ES-I3 (cell line): ENCODE results near the gene ZDHHC14.
A peak's percentile ranks its signal among the peaks of the same experiment; 100 is the strongest.
"Not testable (repeated sequence)": the region's sequence is repeated elsewhere in the genome, so short reads cannot be mapped to it uniquely, and the experiment has no call there.

Experiments
- H3K36me3 ChIP-seq: 2 replicates; pipeline ENCODE4 v1.6.1; 2013; ENCODE audit warnings: mild to moderate bottlenecking, low read length, control low read depth, moderate library complexity; ENCODE audit not compliant: insufficient read depth
- H3K4me1 ChIP-seq: 2 replicates; pipeline ENCODE4 v1.6.1; 2013; ENCODE audit warnings: mild to moderate bottlenecking, control low read depth, low read length; ENCODE audit not compliant: insufficient read depth
- H3K9ac ChIP-seq: 2 replicates; pipeline ENCODE4 v1.6.1; 2013; ENCODE audit warnings: low read depth, mild to moderate bottlenecking, low read length, moderate library complexity
- H3K9me3 ChIP-seq: 2 replicates; pipeline ENCODE4 v1.6.1; 2013; ENCODE audit warnings: mild to moderate bottlenecking, low read length, moderate library complexity; ENCODE audit not compliant: control insufficient read depth, insufficient read depth

ZDHHC14 gene

DNA sequence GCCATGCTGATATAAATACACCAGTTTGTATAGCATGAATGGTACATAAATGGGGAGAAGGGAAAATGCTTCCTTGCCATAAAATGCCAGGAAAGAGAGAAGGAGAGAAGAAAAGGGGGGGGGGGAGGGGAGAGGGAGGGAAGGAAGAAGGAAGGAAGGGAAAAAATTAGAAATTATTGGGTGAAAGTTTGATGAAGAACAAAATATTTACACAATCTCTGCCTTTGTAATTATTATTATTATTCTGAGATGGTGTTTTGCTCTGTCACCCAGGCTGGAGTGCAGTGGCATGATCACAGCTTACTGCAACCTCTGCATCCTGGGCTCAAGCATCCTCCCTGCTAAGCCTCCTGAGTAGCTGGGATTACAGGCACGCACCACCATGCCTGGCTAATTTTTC, 10.2 kb upstream of the ZDHHC14 start:
- H3K4me1 ChIP-seq = peaks cover 11% of the 10 kb centered on the region
- H3K9ac ChIP-seq = no peak overlapping the region
- no peaks in the 10 kb centered on the region for H3K9me3 ChIP-seq
- H3K36me3 ChIP-seq = no peaks in the 10 kb centered on the region

DNA sequence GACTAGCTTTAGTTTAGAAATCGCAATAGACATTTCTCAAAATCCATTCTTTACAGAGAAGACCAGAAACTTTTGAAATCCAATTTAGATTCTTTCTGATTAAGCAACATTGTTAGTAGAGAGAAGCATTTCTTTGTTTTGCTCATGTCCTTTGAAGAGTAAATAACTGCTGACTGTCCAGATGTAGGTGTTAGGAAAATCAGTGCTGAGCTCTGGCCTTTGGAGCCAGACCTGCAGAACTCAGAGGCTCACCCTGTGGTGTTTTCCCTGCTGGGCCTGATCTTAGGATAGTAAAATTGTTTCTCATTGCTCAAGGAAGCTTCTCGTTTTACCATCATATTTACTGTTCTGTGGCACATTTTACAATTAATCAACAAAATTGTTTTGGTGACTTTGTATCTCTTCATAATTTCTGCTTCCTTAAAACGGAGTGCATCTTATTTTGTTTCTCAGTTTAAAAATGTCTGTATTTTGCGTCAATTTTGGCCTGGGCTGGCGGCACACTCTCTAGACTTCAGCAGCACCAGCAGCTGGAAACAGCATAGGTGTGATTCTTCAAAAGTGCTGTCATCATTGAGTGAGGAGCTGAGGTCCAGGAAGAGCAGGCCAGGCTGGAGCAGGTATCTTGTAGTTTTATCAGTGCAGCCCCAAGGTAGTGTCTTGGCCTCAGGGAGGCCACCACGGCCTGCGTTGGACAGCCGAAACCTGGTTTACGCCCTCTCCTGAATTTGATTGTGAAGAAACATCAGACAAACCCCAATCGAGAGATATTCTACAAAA, 8.3 kb upstream of the ZDHHC14 start:
- H3K36me3 ChIP-seq = no peaks in the 10 kb centered on the region
- no peak overlapping the region for H3K9ac ChIP-seq
- H3K4me1 ChIP-seq = peaks cover 11% of the 10 kb centered on the region
- H3K9me3 ChIP-seq = no peaks in the 10 kb centered on the region

DNA sequence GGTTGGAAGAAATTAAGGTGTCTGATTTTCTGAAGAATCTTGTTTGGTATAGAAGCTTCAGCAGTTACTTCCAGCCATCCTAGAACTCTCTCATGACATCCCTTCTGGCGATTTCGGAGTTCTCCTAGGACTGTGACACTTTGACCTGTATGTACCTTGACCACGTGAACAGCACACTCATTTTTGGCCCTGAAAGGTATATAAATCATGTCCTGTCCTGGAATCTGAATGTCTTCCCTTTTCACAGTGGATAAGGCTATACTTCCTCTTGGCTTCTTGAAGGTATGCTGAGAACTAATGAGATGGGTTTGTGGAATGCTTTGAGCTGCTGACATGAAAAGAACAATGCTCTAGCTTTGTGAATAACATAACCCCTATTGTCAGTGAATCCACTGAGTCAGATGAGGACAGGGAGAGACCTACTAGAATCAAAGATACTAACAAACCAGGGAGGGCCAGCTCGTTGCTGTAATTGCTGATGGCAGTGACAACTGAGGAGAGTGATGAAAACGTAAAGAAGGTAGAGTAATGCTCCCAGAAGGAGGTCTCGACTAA, 6.0 kb upstream of the ZDHHC14 start:
- H3K9ac ChIP-seq = no peak overlapping the region; the same call in 1 of the 2 replicates
- peaks cover 11% of the 10 kb centered on the region for H3K4me1 ChIP-seq
- no peaks in the 10 kb centered on the region for H3K36me3 ChIP-seq
- H3K9me3 ChIP-seq = no peaks in the 10 kb centered on the region

DNA sequence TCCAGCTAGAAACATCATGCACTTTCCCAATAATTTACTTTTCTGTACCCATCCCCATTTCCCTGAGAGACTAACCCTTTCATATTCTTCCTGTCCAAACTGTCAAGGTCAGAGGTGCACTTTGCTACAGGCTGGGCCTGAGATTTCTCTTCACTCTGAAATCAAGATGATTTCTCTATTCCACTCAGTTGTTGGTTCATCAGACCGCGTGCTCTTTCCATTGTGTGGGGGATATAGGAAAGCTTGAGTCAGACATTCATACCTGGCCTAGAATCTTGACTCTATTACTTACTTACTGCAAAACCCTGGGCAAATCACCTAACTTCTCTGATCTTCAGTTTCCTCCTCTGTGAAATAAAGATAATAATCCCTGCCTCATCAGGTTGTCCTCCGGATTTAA, 4.7 kb upstream of the ZDHHC14 start:
- H3K4me1 ChIP-seq = peaks cover 11% of the 10 kb centered on the region
- no peak overlapping the region for H3K9ac ChIP-seq
- no peaks in the 10 kb centered on the region for H3K36me3 ChIP-seq
- no peaks in the 10 kb centered on the region for H3K9me3 ChIP-seq

DNA sequence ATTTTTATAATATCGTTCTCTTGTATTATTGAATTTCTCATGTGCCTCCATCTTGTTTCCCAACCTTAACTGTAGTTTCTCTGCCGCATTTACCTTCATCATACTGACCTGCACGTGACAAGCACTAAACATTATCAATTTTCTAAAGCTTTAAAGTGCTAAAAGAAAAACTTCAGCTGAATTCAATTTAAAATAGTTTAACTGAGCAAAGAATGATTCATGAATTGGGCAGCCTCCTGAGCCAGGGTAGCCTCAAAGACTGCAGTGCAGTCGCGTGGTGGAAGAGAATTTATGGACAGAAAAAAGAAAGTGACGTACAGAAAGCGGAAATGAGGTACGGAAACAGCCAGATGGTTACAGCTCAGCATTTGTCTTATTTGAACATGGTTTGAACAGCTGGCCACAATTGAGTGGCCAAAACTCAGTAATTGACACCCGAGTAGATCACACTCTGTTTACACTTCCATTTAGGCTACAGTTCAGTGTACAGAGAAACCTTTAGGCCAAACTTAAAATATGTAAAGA, 4.2 kb upstream of the ZDHHC14 start:
- H3K36me3 ChIP-seq = no peaks in the 10 kb centered on the region
- H3K9ac ChIP-seq = no peak overlapping the region
- peaks cover 11% of the 10 kb centered on the region for H3K4me1 ChIP-seq
- H3K9me3 ChIP-seq = no peaks in the 10 kb centered on the region

DNA sequence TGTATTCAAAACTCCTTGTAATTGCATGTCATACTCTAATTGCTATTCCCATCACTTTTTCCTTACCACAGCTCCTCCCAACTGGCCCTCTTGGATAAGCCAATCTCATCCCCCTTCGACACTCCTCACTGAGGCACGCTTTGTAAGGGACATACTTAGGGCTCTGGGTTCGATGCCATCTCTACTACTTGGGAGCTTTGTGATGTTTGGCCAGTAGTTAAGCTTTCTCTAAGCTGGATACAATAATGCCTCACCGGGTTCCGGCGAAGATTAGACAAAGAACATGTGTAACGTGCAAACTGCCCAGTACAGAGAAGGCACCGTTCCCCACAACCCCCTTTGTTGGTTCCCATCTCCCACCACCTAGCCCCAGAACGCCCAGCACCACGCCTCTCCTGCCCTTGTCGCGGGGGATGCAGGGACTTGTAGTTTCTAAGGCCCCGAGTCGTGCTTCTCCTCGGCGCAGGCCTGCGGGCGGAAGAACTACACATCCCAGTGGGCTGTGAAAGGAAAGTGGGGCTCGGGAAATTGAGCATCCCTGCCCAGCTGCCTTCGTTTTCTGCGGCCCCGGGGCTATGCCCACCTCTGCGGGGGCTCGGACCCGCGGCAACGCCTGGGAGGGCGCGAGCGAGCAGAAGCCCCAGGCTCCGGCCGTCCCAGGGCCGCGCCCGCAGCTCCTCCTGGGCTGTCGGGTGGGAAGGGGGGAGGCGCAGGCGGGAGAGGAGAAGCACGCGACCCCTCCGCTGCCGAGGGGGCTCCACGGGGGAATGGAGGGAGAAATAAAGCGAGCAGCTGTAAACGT, 1.1 kb upstream of the ZDHHC14 start:
- H3K9me3 ChIP-seq = no peaks in the 10 kb centered on the region
- H3K36me3 ChIP-seq = no peaks in the 10 kb centered on the region
- peak overlapping the region; percentile 86 for H3K9ac ChIP-seq
- H3K4me1 ChIP-seq = peaks cover 8% of the 10 kb centered on the region

DNA sequence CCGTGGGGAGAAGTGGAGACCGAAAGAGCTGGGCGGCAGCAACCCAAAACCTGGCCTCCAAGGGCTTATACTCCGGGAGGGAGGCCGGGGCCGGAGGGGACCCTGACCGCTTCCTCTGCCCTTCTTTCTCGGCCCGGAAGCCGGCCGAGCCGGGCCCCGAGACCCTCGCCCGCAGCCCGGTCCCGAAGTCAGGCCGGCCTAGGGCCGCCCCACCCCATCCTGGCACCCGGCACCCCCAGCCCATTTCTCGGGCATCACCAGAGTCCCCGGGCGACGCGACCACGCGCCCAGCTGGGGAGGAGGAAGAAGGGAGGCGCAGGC, 572 bp upstream of the ZDHHC14 start:
- peak overlapping the region; percentile 86 for H3K9ac ChIP-seq
- H3K36me3 ChIP-seq = no peaks in the 10 kb centered on the region
- H3K9me3 ChIP-seq = no peaks in the 10 kb centered on the region
- peaks cover 2% of the 10 kb centered on the region; the same call in 1 of the 2 replicates for H3K4me1 ChIP-seq

DNA sequence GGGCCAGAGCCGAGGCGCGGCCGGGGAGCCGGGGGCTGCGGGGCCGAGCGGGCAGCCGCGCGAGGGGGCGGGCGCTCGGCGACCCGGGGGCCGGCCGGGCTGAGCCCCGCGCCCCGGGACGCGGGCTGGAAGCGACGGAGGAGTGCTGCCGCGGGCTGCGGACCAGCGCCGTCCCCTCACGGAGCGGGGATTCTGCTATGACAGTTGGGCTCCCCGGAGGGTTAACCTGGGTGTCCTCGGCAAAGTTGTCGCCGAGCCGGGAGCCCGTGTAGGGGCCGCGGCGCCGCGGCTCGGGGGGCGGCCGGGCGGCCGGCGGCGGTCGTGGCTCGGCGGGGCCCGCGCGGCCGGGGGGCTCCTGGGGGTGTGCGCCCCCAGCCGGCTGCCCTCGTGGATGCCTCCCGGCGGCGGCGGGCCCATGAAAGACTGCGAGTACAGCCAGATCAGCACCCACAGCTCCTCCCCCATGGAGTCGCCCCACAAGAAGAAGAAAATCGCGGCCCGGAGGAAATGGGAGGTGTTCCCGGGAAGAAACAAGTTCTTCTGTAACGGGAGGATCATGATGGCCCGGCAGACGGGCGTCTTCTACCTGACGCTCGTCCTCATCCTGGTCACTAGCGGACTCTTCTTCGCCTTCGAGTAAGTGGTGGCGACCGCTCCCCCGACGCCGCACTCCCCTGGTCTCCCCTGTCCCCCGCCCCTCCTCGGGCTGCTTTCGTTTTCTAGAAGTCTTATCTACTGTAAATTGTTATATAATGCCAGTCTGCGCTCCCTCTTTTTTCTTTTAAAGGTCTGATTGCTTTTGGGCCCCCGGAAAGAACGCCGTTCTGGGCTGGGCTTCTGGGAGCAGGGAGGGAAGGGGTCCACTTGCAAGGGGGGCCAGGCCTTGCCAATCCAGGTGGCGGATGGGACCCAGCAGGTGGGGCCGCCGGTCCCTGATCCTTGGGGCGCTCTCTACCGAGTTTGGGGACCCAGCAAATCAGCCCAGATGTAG, 936 bp downstream of the ZDHHC14 start:
- Histone ChIP-seq H3K9me3 (no peaks in the 10 kb centered on the region), H3K36me3 (no peaks in the 10 kb centered on the region), H3K9ac (peak overlapping the region; percentile 86), H3K4me1 (no peaks in the 10 kb centered on the region)

DNA sequence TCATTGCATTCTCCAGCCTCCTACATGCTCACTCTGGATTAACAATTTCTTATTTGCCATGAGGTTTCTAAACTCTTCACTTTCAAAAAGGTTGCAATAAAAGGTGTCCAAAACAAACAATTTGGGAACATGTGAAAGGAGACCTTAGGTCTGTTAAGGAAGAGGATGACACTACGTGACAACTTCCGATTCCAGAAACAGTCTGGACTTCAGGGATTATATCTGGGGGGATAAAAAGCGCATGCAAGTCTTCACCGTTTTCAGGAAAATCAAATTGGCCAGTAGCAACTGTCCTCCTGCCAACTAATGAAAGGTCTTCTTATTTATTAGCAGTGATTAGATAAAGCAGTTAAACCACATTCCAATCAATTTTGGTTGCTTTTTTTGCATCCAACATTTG, 1.8 kb downstream of the ZDHHC14 start:
- Histone ChIP-seq H3K36me3 (no peaks in the 10 kb centered on the region), H3K4me1 (no peaks in the 10 kb centered on the region), H3K9ac (no peak overlapping the region; the same call in 1 of the 2 replicates), H3K9me3 (no peaks in the 10 kb centered on the region)

DNA sequence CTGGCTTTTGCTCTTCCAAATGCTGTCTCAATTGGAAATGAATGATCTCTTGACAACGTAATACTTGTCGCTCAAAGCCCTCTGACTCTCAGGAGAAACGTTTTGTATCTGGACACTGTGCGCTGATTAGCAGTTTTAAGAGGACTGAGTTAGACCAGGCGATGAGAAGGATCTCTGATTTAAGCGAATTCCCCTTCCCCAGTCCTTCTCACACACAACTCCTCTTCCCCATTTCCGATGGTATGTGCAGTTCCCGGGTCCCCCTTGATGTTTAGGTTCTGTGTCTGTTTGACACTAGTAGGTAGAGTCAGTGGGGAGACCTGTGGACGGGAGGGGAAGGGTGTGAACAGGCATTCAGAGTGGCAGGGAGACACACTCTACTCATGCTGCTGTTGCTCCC, 2.5 kb downstream of the ZDHHC14 start:
- Histone ChIP-seq H3K9ac (no peak overlapping the region), H3K36me3 (no peaks in the 10 kb centered on the region), H3K9me3 (no peaks in the 10 kb centered on the region), H3K4me1 (no peaks in the 10 kb centered on the region)

DNA sequence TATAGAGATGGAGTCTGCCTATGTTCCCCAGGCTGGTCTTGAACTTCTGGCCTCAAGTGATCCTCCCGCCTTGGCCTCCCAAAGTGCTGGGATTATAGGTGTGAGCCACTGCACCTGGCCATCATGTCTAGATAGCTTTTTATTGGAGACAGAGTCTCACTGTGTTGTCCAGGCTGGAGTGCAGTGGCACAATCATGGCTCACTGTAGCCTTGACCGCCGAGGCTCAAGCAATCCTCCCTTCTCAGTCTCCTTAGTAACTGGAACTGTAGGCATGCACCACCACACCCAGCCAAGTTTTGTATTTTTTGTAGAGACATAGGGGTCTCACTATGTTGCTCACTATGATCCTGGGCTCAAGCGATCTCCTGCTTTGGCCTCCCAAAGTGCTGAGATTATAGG, 4.0 kb downstream of the ZDHHC14 start:
- not testable (repeated sequence) for H3K36me3 ChIP-seq, H3K9me3 ChIP-seq, H3K4me1 ChIP-seq, H3K9ac ChIP-seq

DNA sequence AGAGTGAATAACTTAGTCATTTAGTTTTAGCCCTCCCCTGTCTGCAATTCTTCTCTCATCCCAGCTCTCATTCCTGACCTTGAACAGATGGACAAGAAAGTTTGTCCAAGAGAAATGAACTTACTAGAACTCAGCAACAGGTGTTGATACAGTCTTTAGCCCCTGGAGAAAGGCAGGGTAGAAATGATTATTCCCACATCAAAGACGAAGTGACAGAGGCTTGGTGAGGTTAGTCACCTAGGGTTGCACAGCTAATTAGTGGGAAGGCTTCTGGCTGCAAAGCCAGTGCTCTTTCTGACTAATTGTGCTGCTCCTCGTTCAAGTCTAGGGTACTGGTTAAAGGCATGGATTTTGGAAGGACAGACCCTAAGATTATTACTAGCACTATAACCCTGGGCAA, 4.5 kb downstream of the ZDHHC14 start:
- H3K4me1 ChIP-seq = no peaks in the 10 kb centered on the region
- peaks cover 5% of the 10 kb centered on the region; the same call in 1 of the 2 replicates for H3K9me3 ChIP-seq
- no peaks in the 10 kb centered on the region for H3K36me3 ChIP-seq
- H3K9ac ChIP-seq = no peak overlapping the region

DNA sequence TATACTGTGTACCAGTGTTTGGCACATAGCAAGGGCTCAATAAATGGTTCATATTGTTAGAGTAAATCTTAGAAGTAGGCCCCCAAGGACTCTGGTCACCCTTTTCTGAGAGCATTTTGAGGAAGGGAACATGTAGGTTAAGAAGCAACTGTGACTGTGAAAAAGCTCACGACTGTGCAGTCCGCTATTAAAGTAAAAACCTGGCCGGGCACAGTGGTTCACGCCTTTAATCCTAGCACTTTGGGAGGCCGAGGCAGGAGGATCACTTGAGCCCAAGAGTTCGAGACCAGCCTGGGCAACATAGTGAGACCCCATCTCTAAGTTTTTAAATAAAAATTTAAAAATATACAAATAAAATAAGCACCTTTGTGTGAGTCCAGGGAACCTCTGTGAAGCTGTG, 5.0 kb downstream of the ZDHHC14 start:
- Histone ChIP-seq H3K36me3 (no peaks in the 10 kb centered on the region), H3K4me1 (no peaks in the 10 kb centered on the region), H3K9ac (no peak overlapping the region), H3K9me3 (peaks cover 7% of the 10 kb centered on the region; the same call in 1 of the 2 replicates)

DNA sequence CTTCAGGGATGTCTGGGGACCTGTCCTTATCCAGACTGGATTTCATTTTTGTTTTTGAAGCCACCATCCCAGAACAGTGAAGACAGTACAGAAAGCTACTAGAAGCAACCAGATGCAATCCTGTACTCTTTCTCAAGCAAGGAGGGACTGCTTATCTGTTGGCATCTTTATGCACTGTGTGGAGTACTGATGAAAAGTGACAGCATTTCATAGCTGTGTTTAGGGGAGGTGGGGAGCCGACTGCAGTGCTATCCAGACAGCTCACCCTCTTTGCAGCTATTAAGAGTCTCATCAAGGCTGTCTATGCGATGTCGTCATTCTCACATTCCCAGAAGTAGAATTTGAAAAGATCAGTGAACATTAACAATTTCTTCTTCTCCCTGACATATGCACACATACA, 5.5 kb downstream of the ZDHHC14 start:
- H3K9ac ChIP-seq = no peak overlapping the region
- no peaks in the 10 kb centered on the region for H3K36me3 ChIP-seq
- peaks cover 12% of the 10 kb centered on the region; the same call in 1 of the 2 replicates for H3K9me3 ChIP-seq
- no peaks in the 10 kb centered on the region for H3K4me1 ChIP-seq
